HFFc6 (cell line): ENCODE data around the gene GCLM. TPM values are rescaled to one million over a fixed set of nuclear protein-coding genes. Genes with fewer than 3 reads are reported as not detected.

ENCODE experiments used
- DNase-seq: peaks from one replicate; pipeline ENCODE4 v3.0.0-alpha.2; 2018
- H3K27ac Mint-ChIP-seq: 2 replicates; pipeline ENCODE4 v1.8.0; 2020; ENCODE audit warnings: mild to moderate bottlenecking, mixed read lengths
- H3K27me3 Mint-ChIP-seq: 2 replicates; pipeline ENCODE4 v1.8.0; 2021; ENCODE audit warnings: mild to moderate bottlenecking, moderate library complexity, mixed read lengths; ENCODE audit not compliant: insufficient read depth
- H3K36me3 Mint-ChIP-seq: 2 replicates; pipeline ENCODE4 v1.8.0; 2021; ENCODE audit warnings: low read depth, mixed read lengths
- H3K4me1 Mint-ChIP-seq: 2 replicates; pipeline ENCODE4 v1.8.0; 2020; ENCODE audit warnings: low read depth, mixed read lengths
- H3K4me3 Mint-ChIP-seq: 2 replicates; pipeline ENCODE4 v1.8.0; 2020; ENCODE audit warnings: mild to moderate bottlenecking, moderate library complexity, mixed read lengths
- H3K9me3 Mint-ChIP-seq: 2 replicates; pipeline ENCODE4 v1.8.0; 2020; ENCODE audit warnings: mild to moderate bottlenecking, mixed read lengths
- total RNA-seq, 6 experiments: library from RNA; stranded (reverse); fragmentation: NEBNext Ultra II Directional; extraction: Animal tissue kit (Norgen Biotek cat#: 25700); gene quantifications; 2 replicates in 1 of 6; 3 replicates in 5 of 6; pipeline ENCODE4 v1.2.3, GENCODE V29; 2021
- TF ChIP-seq, protein P1 (sequence below): fragments of 200-600 bp; sonication (generic); IDR thresholded peaks from 2 replicates; pipeline ENCODE4 v1.5.0; 2021; ENCODE audit warnings: antibody characterized with exemption, mild to moderate bottlenecking

Gene GCLM
- total RNA-seq, 6 experiments from 2014 or later, result 35.7 to 42.2 (median 40.8) TPM

DNA sequence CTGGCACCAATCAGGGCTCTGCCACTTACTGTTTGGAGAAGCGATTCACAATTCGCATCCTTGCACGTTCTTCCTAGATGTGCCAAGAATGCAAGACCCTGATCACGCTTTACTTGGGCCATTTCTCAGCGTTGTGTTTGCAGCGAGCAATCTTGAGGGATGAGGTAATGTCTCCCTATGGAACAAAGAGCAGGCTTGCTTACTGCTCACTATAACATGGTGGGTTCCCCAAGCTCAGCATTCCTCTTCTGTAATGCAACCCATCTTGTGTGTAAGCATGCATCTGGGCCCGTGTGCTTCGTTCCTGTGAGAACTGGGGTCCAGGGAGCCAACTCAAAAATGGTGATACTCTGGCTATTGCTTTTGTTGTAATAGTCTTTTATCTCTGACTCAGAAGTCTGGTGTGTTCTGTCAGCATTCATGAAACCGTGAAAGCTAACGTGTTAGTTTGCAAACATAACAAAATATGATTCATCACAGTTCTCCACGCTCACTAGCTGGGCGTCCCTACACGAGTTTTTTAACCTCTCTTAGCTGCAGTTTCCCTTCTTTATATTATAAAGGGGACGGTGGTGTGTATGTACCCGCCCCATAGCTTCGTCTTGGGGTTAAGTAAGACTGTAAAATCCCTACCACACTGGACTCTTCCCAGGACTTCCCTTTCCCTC, 63.6 kb downstream of the GCLM start:
- DNase-seq, result peak; percentile 92
- Mint-ChIP-seq H3K27ac (peak overlapping the region; percentile 92), H3K9me3 (no peaks in the 10 kb centered on the region), H3K4me1 (peaks cover 59% of the 10 kb centered on the region), H3K27me3 (peaks cover 7% of the 10 kb centered on the region), H3K36me3 (no peaks in the 10 kb centered on the region), H3K4me3 (peak overlapping the region; percentile 95)
- TF ChIP-seq, protein P1, sequence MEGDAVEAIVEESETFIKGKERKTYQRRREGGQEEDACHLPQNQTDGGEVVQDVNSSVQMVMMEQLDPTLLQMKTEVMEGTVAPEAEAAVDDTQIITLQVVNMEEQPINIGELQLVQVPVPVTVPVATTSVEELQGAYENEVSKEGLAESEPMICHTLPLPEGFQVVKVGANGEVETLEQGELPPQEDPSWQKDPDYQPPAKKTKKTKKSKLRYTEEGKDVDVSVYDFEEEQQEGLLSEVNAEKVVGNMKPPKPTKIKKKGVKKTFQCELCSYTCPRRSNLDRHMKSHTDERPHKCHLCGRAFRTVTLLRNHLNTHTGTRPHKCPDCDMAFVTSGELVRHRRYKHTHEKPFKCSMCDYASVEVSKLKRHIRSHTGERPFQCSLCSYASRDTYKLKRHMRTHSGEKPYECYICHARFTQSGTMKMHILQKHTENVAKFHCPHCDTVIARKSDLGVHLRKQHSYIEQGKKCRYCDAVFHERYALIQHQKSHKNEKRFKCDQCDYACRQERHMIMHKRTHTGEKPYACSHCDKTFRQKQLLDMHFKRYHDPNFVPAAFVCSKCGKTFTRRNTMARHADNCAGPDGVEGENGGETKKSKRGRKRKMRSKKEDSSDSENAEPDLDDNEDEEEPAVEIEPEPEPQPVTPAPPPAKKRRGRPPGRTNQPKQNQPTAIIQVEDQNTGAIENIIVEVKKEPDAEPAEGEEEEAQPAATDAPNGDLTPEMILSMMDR, result no peak

DNA sequence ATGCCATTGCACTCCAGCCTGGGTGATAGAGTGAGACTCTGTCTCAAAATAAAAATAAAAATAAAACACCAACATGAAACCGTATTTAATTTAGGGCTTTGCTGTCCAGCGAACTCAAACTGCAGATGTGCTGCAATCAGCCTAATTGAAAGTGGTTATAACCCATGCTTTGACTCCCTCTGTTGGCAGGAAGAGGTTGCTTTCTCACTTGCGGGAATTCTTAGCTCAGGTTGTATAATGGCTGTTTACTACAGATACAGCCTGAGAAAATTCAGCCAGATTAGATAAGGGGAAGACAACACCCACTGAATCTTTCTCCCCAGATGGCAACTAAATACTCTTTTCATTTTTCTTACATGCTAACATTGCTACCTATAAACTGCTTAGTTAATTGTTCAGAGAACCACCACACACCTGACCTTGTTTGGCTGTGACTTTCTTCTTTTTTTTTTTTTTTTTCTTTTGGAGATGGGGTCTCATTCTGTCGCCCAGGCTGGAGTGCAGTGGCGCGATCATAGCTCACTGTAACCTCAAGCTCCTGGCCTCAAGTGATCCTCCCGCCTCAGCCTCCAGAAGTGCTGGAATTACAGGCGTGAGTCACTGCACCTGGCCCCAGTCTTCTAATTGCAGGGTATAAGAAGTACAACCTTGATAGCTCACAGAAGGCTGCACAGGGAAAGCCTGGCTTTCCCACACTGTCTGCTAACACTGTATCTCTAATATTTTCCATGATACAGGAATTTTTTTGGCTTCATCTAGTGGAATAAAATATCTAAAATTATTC, 64.8 kb downstream of the GCLM start:
- Mint-ChIP-seq H3K36me3 (no peaks in the 10 kb centered on the region), H3K27me3 (peaks cover 7% of the 10 kb centered on the region), H3K27ac (peak overlapping the region; percentile 8; the same call in 1 of the 2 replicates), H3K4me3 (no peak overlapping the region), H3K9me3 (no peaks in the 10 kb centered on the region), H3K4me1 (peaks cover 72% of the 10 kb centered on the region)
- peak; percentile 79 for DNase-seq
- TF ChIP-seq, protein P1, result peak; percentile 79

DNA sequence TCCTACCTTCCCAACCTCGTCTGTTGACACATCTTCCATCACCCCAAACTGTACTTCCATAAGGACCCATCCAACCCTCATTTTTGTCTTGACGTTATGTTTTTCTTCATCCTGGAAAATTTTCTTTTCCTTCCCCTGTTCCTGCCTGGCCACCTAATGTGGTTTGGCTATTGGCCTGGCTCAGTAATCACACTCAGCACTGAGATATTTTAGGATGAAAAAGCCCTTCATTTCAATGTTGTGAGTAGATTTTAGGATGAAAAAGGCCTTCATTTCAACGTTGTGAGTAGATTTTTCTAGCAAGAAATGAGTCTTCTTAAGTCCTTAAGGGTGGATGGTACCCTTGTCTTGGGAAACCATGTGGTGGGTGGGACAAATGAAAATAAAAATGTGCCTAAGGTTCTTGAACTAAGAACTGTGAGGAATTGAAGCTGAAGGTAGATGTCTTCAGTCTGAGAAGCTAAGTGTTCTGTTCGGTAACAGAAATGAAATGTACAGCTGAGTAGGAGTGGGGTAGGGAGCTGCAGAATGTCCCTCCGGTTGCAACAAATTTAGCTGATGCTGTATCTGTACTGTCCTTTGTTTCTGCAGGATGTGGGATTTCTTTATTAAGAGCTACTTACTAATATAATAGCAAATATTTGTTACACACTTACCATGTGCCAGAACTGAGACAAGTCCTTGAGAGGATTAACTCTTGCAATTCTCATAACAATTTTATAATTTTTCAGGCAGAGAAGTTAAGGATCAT, 66.3 kb downstream of the GCLM start:
- peak; percentile 59 for DNase-seq
- no peaks in the 10 kb centered on the region for H3K36me3 Mint-ChIP-seq

DNA sequence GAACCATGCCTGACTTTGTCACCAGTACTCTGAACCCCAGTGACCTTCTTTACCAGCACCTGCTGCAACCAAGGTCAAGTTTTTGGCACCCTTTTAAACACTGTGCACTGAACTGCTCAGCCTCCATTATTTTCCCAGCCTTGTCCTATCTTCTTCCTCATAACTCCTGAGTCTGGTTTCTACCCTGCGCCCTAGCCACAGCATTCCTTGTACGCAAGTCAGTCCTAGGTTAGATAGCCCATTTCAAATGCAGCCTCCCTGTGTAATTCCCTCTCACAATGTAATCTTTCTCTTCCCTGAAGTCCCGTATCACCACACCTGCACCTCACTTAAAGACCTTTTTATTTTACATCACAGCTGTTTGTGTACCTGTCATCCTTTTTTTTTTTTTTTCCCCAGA, 67.5 kb downstream of the GCLM start:
- Mint-ChIP-seq H3K27me3 (no peaks in the 10 kb centered on the region; the same call in 1 of the 2 replicates), H3K9me3 (no peaks in the 10 kb centered on the region), H3K36me3 (no peaks in the 10 kb centered on the region), H3K27ac (no peak overlapping the region), H3K4me3 (no peak overlapping the region; the same call in 1 of the 2 replicates), H3K4me1 (peaks cover 77% of the 10 kb centered on the region)
- no peak for DNase-seq
- TF ChIP-seq, protein P1, result no peak

More for the DNA sequence above, 66.3 kb downstream of the GCLM start:
- Mint-ChIP-seq H3K4me1 (peaks cover 78% of the 10 kb centered on the region), H3K27ac (peak overlapping the region; percentile 65), H3K27me3 (peaks cover 7% of the 10 kb centered on the region), H3K9me3 (no peaks in the 10 kb centered on the region), H3K4me3 (peak overlapping the region; percentile 20)
- TF ChIP-seq, protein P1, result no peak

DNA sequence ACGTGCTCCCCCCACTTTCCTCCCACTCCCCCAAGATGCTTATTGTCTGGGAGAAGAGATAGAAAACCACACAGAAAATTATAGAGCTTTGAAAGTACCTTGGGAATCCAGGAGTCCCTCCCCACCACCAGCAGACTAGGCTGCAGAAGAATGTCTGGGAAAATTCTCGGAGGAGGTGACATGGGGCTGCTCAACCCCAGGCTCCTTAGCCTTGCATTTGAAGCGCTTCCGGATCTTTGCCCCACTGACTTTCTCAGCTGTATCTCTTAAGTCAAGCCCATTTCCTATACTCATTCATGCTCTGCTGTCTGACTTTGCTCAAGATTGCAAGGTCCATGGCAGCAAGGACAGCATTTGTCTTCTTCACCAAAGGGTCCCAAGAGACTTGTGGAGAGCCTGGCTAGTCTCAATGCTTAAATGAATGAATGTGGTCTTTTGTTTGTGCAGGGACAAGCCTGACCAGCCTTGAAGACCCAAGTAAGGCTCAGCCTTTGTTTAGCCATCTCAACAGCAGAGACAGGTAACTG, 68.2 kb downstream of the GCLM start:
- no peak for DNase-seq
- peaks cover 7% of the 10 kb centered on the region; the same call in 1 of the 2 replicates for H3K36me3 Mint-ChIP-seq
- H3K9me3 Mint-ChIP-seq, result peaks cover 4% of the 10 kb centered on the region; the same call in 1 of the 2 replicates
- TF ChIP-seq, protein P1, result no peak
- H3K27ac Mint-ChIP-seq, result no peak overlapping the region
- no peak overlapping the region for H3K4me3 Mint-ChIP-seq
- peaks cover 76% of the 10 kb centered on the region for H3K4me1 Mint-ChIP-seq
- no peaks in the 10 kb centered on the region; the same call in 1 of the 2 replicates for H3K27me3 Mint-ChIP-seq
